Smooth muscle cell (in vitro differentiated cells): Measurements from ENCODE around the gene A3GALT2. TPM values are rescaled to one million over a fixed set of nuclear protein-coding genes. Genes with fewer than 3 reads are reported as not detected.

ENCODE experiments used
- DNase-seq: peaks from one replicate; lab custom pipeline; 2025; ENCODE audit not compliant: unreplicated experiment; lab: John Stamatoyannopoulos, UW
- H2AFZ ChIP-seq: fragments of 200-600 bp; sonication (generic); 2 replicates; pipeline ENCODE4 v1.6.0; 2016; ENCODE audit warnings: antibody characterized with exemption, low read depth, mild to moderate bottlenecking
- H3F3A ChIP-seq: fragments of 200-600 bp; sonication (generic); 2 replicates; pipeline ENCODE4 v1.6.0; 2017; ENCODE audit warnings: antibody characterized with exemption, low read depth
- H3K27ac ChIP-seq: fragments of 200-600 bp; sonication (generic); 2 replicates; pipeline ENCODE4 v1.5.1; 2016; ENCODE audit warnings: low read depth, mild to moderate bottlenecking
- H3K27me3 ChIP-seq: fragments of 200-600 bp; sonication (generic); 2 replicates; pipeline ENCODE4 v1.6.1; 2016; ENCODE audit warnings: low read depth, mild to moderate bottlenecking
- H3K36me3 ChIP-seq: fragments of 200-600 bp; sonication (generic); 2 replicates; pipeline ENCODE4 v1.5.1; 2016; ENCODE audit warnings: low read depth
- H3K4me1 ChIP-seq: fragments of 200-600 bp; sonication (generic); 2 replicates; pipeline ENCODE4 v1.5.1; 2016; ENCODE audit warnings: low read depth
- H3K4me2 ChIP-seq: fragments of 200-600 bp; sonication (generic); 2 replicates; pipeline ENCODE4 v1.6.0; 2016; ENCODE audit warnings: mild to moderate bottlenecking
- H3K4me3 ChIP-seq: fragments of 200-600 bp; sonication (generic); 2 replicates; pipeline ENCODE4 v1.5.1; 2016; ENCODE audit warnings: mild to moderate bottlenecking
- H3K79me2 ChIP-seq: fragments of 200-600 bp; sonication (generic); 2 replicates; pipeline ENCODE4 v1.6.0; 2016; ENCODE audit warnings: low read depth, mild to moderate bottlenecking
- H3K9ac ChIP-seq: fragments of 200-600 bp; sonication (generic); 2 replicates; pipeline ENCODE4 v1.6.0; 2016; ENCODE audit warnings: low read depth
- H3K9me3 ChIP-seq: fragments of 200-600 bp; sonication (generic); replicated peaks from 2 replicates; pipeline ENCODE4 v1.5.1; 2016; ENCODE audit warnings: low read depth
- H4K20me1 ChIP-seq: fragments of 200-600 bp; sonication (generic); 2 replicates; pipeline ENCODE4 v1.6.0; 2016; ENCODE audit warnings: low read depth
- CTCF ChIP-seq: fragments of 200-600 bp; sonication (generic); IDR thresholded peaks from 2 replicates; pipeline ENCODE4 v1.5.1; 2017; ENCODE audit warnings: borderline replicate concordance, mild to moderate bottlenecking, antibody characterized with exemption; ENCODE audit not compliant: insufficient read depth, poor library complexity, severe bottlenecking
- WGBS: methylation state at CpG from one replicate; pipeline ENCODE4 v1.1.7; 2016; ENCODE audit warnings: low lambda C conversion rate; 5-methylcytosine and 5-hydroxymethylcytosine counted together
- polyA plus RNA-seq: library from polyadenylated mRNA; unstranded; fragments of >200 nt; fragmentation: Nextera tagmentation; extraction: Ambion mirVana; gene quantifications from 2 replicates; pipeline ENCODE4 v1.2.1, GENCODE V29; 2016
- total RNA-seq: library from RNA; depleted of rRNA; stranded (reverse); fragments of >200 nt; gene quantifications from 2 replicates; pipeline ENCODE4 v1.2.3, GENCODE V29; 2014

Gene A3GALT2
- total and polyA plus RNA-seq, 2 experiments from 2014 or later: not detected

- no peak overlapping the region for H3K4me2 ChIP-seq
- no peaks in the 10 kb centered on the region for H3K4me1 ChIP-seq
- H3K79me2 ChIP-seq: no peaks in the 10 kb centered on the region
- no peak for DNase-seq
- H3K4me3 ChIP-seq: no peak overlapping the region
- H3K9me3 ChIP-seq: no peaks in the 10 kb centered on the region
- H4K20me1 ChIP-seq: no peaks in the 10 kb centered on the region
- H3F3A ChIP-seq: no peaks in the 10 kb centered on the region
- H3K9ac ChIP-seq: no peak overlapping the region
- H3K27me3 ChIP-seq: peaks cover 7% of the 10 kb centered on the region
- no peak overlapping the region for H3K27ac ChIP-seq
- no peak for TF ChIP-seq CTCF
- WGBS: no CpG with 5 or more reads among the region's 5 CpGs
- no peaks in the 10 kb centered on the region for H3K36me3 ChIP-seq
- no peak overlapping the region for H2AFZ ChIP-seq
Measured at GRCh38 chr1:33307494-33307864, 13.4 kb downstream of the A3GALT2 start.

GRCh38 chr1:33306653-33307493, 14.0 kb downstream of the A3GALT2 start:
- H3K4me2 ChIP-seq: peak overlapping the region; percentile 84
- peak overlapping the region; percentile 35 for H3K4me3 ChIP-seq
- no peaks in the 10 kb centered on the region for H3K79me2 ChIP-seq
- no peak for TF ChIP-seq CTCF
- no peaks in the 10 kb centered on the region for H3K4me1 ChIP-seq
- no peaks in the 10 kb centered on the region for H3K36me3 ChIP-seq
- H3K27ac ChIP-seq: no peak overlapping the region
- H3K27me3 ChIP-seq: peaks cover 7% of the 10 kb centered on the region
- H2AFZ ChIP-seq: no peak overlapping the region
- 45% methylated on average over 105 of the region's 113 CpGs for WGBS
- H3K9ac ChIP-seq: no peak overlapping the region
- H4K20me1 ChIP-seq: no peaks in the 10 kb centered on the region
- no peak for DNase-seq
- no peaks in the 10 kb centered on the region for H3K9me3 ChIP-seq
- no peaks in the 10 kb centered on the region for H3F3A ChIP-seq

- Histone ChIP-seq H2AFZ (no peak overlapping the region), H3K9me3 (no peaks in the 10 kb centered on the region), H3K27me3 (peaks cover 7% of the 10 kb centered on the region), H3K9ac (no peak overlapping the region), H4K20me1 (no peaks in the 10 kb centered on the region), H3K4me3 (peak overlapping the region; percentile 35), H3F3A (no peaks in the 10 kb centered on the region), H3K4me1 (no peaks in the 10 kb centered on the region), H3K27ac (no peak overlapping the region), H3K79me2 (no peaks in the 10 kb centered on the region), H3K4me2 (peak overlapping the region; percentile 84), H3K36me3 (no peaks in the 10 kb centered on the region)
- DNase-seq: no peak
- 65% methylated on average over 20 of the region's 20 CpGs for WGBS
- TF ChIP-seq CTCF: no peak
Measured at GRCh38 chr1:33305816-33306652, 14.9 kb downstream of the A3GALT2 start.
